Transverse colon (tissue), 4 donors: ENCODE data around the gene EOLA2.
"Not testable (repeated sequence)": the region's sequence is repeated elsewhere in the genome, so short reads cannot be mapped to it uniquely, and the experiment has no call there.

Source experiments
- EP300 ChIP-seq: sonication (generic); formaldehyde crosslinking; IDR thresholded peaks from one replicate; pipeline ENCODE4 v1.6.1; 2017; ENCODE audit warnings: antibody characterized with exemption, low read depth
- POLR2A ChIP-seq: fragments of 450-650 bp; IDR thresholded peaks from one replicate; pipeline ENCODE4 v1.6.1; 2016; ENCODE audit warnings: antibody characterized with exemption, mild to moderate bottlenecking, moderate library complexity
- POLR2AphosphoS5 ChIP-seq, 3 donors: sonication (generic); formaldehyde crosslinking; IDR thresholded peaks; one replicate each; pipeline ENCODE4 v1.6.1; 2016; ENCODE audit warnings: antibody characterized with exemption in 3 of 3
- TF ChIP-seq, protein P1 (sequence below), 5 experiments: fragments of 200-600 bp in 3 of 5; fragments of 450-650 bp in 2 of 5; sonication (generic) in 3 of 5; IDR thresholded peaks; 1 replicate in 2 of 5; 2 replicates in 3 of 5; pipeline ENCODE4 v1.5.1; 2016 to 2017; ENCODE audit warnings: antibody characterized with exemption in 5 of 5, inconsistent platforms in 3 of 5, mild to moderate bottlenecking in 2 of 5, moderate library complexity in 1 of 5

GRCh38 chrX:149924434-149924833 lies 13.9 kb downstream of the EOLA2 start:
- TF ChIP-seq, protein P1, sequence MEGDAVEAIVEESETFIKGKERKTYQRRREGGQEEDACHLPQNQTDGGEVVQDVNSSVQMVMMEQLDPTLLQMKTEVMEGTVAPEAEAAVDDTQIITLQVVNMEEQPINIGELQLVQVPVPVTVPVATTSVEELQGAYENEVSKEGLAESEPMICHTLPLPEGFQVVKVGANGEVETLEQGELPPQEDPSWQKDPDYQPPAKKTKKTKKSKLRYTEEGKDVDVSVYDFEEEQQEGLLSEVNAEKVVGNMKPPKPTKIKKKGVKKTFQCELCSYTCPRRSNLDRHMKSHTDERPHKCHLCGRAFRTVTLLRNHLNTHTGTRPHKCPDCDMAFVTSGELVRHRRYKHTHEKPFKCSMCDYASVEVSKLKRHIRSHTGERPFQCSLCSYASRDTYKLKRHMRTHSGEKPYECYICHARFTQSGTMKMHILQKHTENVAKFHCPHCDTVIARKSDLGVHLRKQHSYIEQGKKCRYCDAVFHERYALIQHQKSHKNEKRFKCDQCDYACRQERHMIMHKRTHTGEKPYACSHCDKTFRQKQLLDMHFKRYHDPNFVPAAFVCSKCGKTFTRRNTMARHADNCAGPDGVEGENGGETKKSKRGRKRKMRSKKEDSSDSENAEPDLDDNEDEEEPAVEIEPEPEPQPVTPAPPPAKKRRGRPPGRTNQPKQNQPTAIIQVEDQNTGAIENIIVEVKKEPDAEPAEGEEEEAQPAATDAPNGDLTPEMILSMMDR (IDR thresholded peaks at IDR 0.05), result not testable (repeated sequence)
- not testable (repeated sequence) for TF ChIP-seq POLR2A; EP300; POLR2AphosphoS5 (IDR thresholded peaks at IDR 0.05)
